ENCODE results near the gene IRAG1. TPM values are rescaled to one million over a fixed set of nuclear protein-coding genes. Genes with fewer than 3 reads are reported as not detected.

Gene IRAG1
- 0.39 and 0.63 TPM in 2 replicates for total RNA-seq

- DNase-seq (ENCODE audit: low read depth in 2 of 2): no peak
Observed at GRCh38 chr11:10693509-10694081, at the start of gene IRAG1. Gene IRAG1, minus strand, starts transcription at chr11:10693755. Its CDS starts 153 bp downstream, at chr11:10693602.

GRCh38 chr11:10742460-10743208 lies 49.1 kb upstream of the IRAG1 start:
- DNase-seq (ENCODE audit: low read depth in 2 of 2): peak in 1 of 2 donors; percentile 40

- DNase-seq (ENCODE audit: low read depth in 2 of 2): peak; percentile 79 to 92
Observed at GRCh38 chr11:10735481-10736475, 42.2 kb upstream of the IRAG1 start.

GRCh38 chr11:10731064-10731680 lies 37.6 kb upstream of the IRAG1 start:
- no peak for DNase-seq (ENCODE audit: low read depth in 2 of 2)

GRCh38 chr11:10730151-10730550 lies 36.6 kb upstream of the IRAG1 start:
- DNase-seq (ENCODE audit: low read depth in 2 of 2): no peak

GRCh38 chr11:10728789-10729472 lies 35.4 kb upstream of the IRAG1 start:
- no peak for DNase-seq (ENCODE audit: low read depth in 2 of 2)

- no peak for DNase-seq (ENCODE audit: low read depth in 2 of 2)
Observed at GRCh38 chr11:10728154-10728553, 34.6 kb upstream of the IRAG1 start.

- no peak for DNase-seq (ENCODE audit: low read depth in 2 of 2)
Observed at GRCh38 chr11:10727146-10727851, 33.7 kb upstream of the IRAG1 start.

GRCh38 chr11:10725907-10726253 lies 32.3 kb upstream of the IRAG1 start:
- no peak for DNase-seq (ENCODE audit: low read depth in 2 of 2)

GRCh38 chr11:10725114-10725906 lies 31.8 kb upstream of the IRAG1 start:
- no peak for DNase-seq (ENCODE audit: low read depth in 2 of 2)

- DNase-seq (ENCODE audit: low read depth in 2 of 2): no peak
Observed at GRCh38 chr11:10722307-10722706, 28.8 kb upstream of the IRAG1 start.

GRCh38 chr11:10720881-10721376 lies 27.4 kb upstream of the IRAG1 start:
- DNase-seq (ENCODE audit: low read depth in 2 of 2): no peak

GRCh38 chr11:10719616-10720015 lies 26.1 kb upstream of the IRAG1 start:
- DNase-seq (ENCODE audit: low read depth in 2 of 2): no peak

GRCh38 chr11:10716543-10717259 lies 23.1 kb upstream of the IRAG1 start:
- no peak for DNase-seq (ENCODE audit: low read depth in 2 of 2)

- no peak for DNase-seq (ENCODE audit: low read depth in 2 of 2)
Observed at GRCh38 chr11:10716122-10716521, 22.6 kb upstream of the IRAG1 start.

GRCh38 chr11:10715571-10715970 lies 22.0 kb upstream of the IRAG1 start:
- no peak for DNase-seq (ENCODE audit: low read depth in 2 of 2)

- no peak for DNase-seq (ENCODE audit: low read depth in 2 of 2)
Observed at GRCh38 chr11:10709299-10710086, 15.9 kb upstream of the IRAG1 start.

GRCh38 chr11:10708131-10708530 lies 14.6 kb upstream of the IRAG1 start:
- no peak for DNase-seq (ENCODE audit: low read depth in 2 of 2)
